Naive B cell (primary cell): ENCODE measurements around the gene ITGB2. TPM values are rescaled to one million over a fixed set of nuclear protein-coding genes. Genes with fewer than 3 reads are reported as not detected.

Experiments used
- ATAC-seq, 2 donors: fragments of 150-1000 bp; cut with Tn5 transposase; 2 replicates each; pipeline ENCODE4 v1.10.0; 2021; ENCODE audit warnings: low read depth in 2 of 2, mild to moderate bottlenecking in 2 of 2, moderate library complexity in 2 of 2
- DNase-seq: peaks from one replicate; pipeline ENCODE4 v3.0.0; 2022
- H3K27ac Mint-ChIP-seq, 6 donors: one replicate each; pipeline ENCODE4 v1.8.0; 2020 to 2022; ENCODE audit warnings: mild to moderate bottlenecking in 6 of 6, mixed read lengths in 6 of 6, moderate library complexity in 5 of 6, inconsistent platforms in 2 of 6
- H3K27me3 Mint-ChIP-seq, 3 donors: one replicate each; pipeline ENCODE4 v1.8.0; 2021 to 2022; ENCODE audit warnings: mixed read lengths in 3 of 3, mild to moderate bottlenecking in 1 of 3
- H3K36me3 Mint-ChIP-seq, 2 donors: one replicate each; pipeline ENCODE4 v1.8.0; 2020 to 2022; ENCODE audit warnings: mixed read lengths in 2 of 2, inconsistent platforms in 1 of 2, mild to moderate bottlenecking in 1 of 2
- H3K4me1 Mint-ChIP-seq, 3 donors: one replicate each; pipeline ENCODE4 v1.8.0; 2020 to 2022; ENCODE audit warnings: mixed read lengths in 3 of 3, inconsistent platforms in 1 of 3, mild to moderate bottlenecking in 1 of 3, moderate library complexity in 1 of 3
- H3K4me3 Mint-ChIP-seq, 8 donors: one replicate each; pipeline ENCODE4 v1.8.0; 2020 to 2022; ENCODE audit warnings: mild to moderate bottlenecking in 8 of 8, mixed read lengths in 8 of 8, moderate library complexity in 8 of 8, inconsistent platforms in 2 of 8
- H3K9me3 Mint-ChIP-seq, 7 donors: one replicate each; pipeline ENCODE4 v1.8.0; 2020 to 2022; ENCODE audit warnings: mixed read lengths in 7 of 7, mild to moderate bottlenecking in 5 of 7, inconsistent platforms in 2 of 7, moderate library complexity in 1 of 7
- polyA plus RNA-seq, 6 donors: library from polyadenylated mRNA; unstranded; fragments of 300-500 nt; fragmentation: Illumina TruSeq; gene quantifications; one replicate each; pipeline ENCODE4 v1.2.3, GENCODE V29; 2021; ENCODE audit warnings: low read depth in 6 of 6

The ITGB2 gene
- polyA plus RNA-seq, 6 donors from 2014 or later, result 220 to 346 (median 303) TPM

- DNase-seq (peak; percentile 50), ATAC-seq (peak; percentile 38 to 48)
- Mint-ChIP-seq H3K9me3 (peaks cover 0 to 1% (median 0%) of the 10 kb centered on the region in 7 donors), H3K27me3 (peaks cover 5 to 48% (median 36%) of the 10 kb centered on the region in 3 donors), H3K36me3 (peaks cover 6 to 8% of the 10 kb centered on the region in 2 donors), H3K4me3 (peak overlapping the region; percentile 61 to 86 (median 72)), H3K4me1 (peaks cover 8 to 20% (median 18%) of the 10 kb centered on the region in 3 donors), H3K27ac (peak overlapping the region; percentile 14 to 94 (median 52))
Observed at GRCh38 chr21:44845418-44846223, 75.1 kb downstream of the ITGB2 start.

- peaks cover 5 to 57% (median 42%) of the 10 kb centered on the region in 3 donors for H3K27me3 Mint-ChIP-seq
- H3K36me3 Mint-ChIP-seq, result peaks cover 0 to 7% of the 10 kb centered on the region in 2 donors
- peaks cover 8 to 22% (median 18%) of the 10 kb centered on the region in 3 donors for H3K4me1 Mint-ChIP-seq
- ATAC-seq (no peak), DNase-seq (no peak)
- H3K9me3 Mint-ChIP-seq, result peaks cover 0 to 1% (median 0%) of the 10 kb centered on the region in 7 donors
- H3K27ac Mint-ChIP-seq, result no peak overlapping the region
- H3K4me3 Mint-ChIP-seq, result peak overlapping the region in 5 of 8 donors; percentile 31 to 78 (median 52)
Observed at GRCh38 chr21:44844256-44844655, 76.4 kb downstream of the ITGB2 start.

- Mint-ChIP-seq H3K27me3 (peaks cover 5 to 64% (median 48%) of the 10 kb centered on the region in 3 donors), H3K27ac (peak overlapping the region in 1 of 6 donors; percentile 33)
Observed at GRCh38 chr21:44842721-44843445, 77.8 kb downstream of the ITGB2 start.

GRCh38 chr21:44842087-44842486, 78.6 kb downstream of the ITGB2 start:
- H3K27ac Mint-ChIP-seq, result no peak overlapping the region
- H3K4me1 Mint-ChIP-seq, result peaks cover 8 to 22% (median 12%) of the 10 kb centered on the region in 3 donors
- peaks cover 5 to 69% (median 53%) of the 10 kb centered on the region in 3 donors for H3K27me3 Mint-ChIP-seq
- H3K4me3 Mint-ChIP-seq, result no peak overlapping the region
- H3K9me3 Mint-ChIP-seq, result peaks cover 0 to 1% (median 0%) of the 10 kb centered on the region in 7 donors
- no peaks in the 10 kb centered on the region for H3K36me3 Mint-ChIP-seq
- DNase-seq (no peak), ATAC-seq (no peak)

More at GRCh38 chr21:44842721-44843445, 77.8 kb downstream of the ITGB2 start:
- Mint-ChIP-seq H3K36me3 (no peaks in the 10 kb centered on the region), H3K4me3 (peak overlapping the region in 1 of 8 donors; percentile 15), H3K9me3 (peaks cover 0 to 1% (median 0%) of the 10 kb centered on the region in 7 donors), H3K4me1 (peaks cover 8 to 22% (median 18%) of the 10 kb centered on the region in 3 donors)
- no peak for DNase-seq
- no peak for ATAC-seq

GRCh38 chr21:44840771-44841170, 79.9 kb downstream of the ITGB2 start:
- H3K36me3 Mint-ChIP-seq, result no peaks in the 10 kb centered on the region
- DNase-seq (no peak), ATAC-seq (no peak)
- no peak overlapping the region for H3K4me3 Mint-ChIP-seq
- H3K4me1 Mint-ChIP-seq, result peaks cover 0 to 13% (median under 1%) of the 10 kb centered on the region in 3 donors
- H3K27ac Mint-ChIP-seq, result no peak overlapping the region
- H3K27me3 Mint-ChIP-seq, result peaks cover 0 to 72% (median 55%) of the 10 kb centered on the region in 3 donors
- H3K9me3 Mint-ChIP-seq, result peaks cover 0 to 1% (median 0%) of the 10 kb centered on the region in 7 donors

GRCh38 chr21:44838951-44839350, 81.7 kb downstream of the ITGB2 start:
- Mint-ChIP-seq H3K27me3 (peaks cover 0 to 55% (median 47%) of the 10 kb centered on the region in 3 donors), H3K36me3 (no peaks in the 10 kb centered on the region), H3K27ac (no peak overlapping the region), H3K4me1 (peaks cover 0 to 2% (median 0%) of the 10 kb centered on the region in 3 donors), H3K4me3 (no peak overlapping the region), H3K9me3 (peaks cover 0 to 1% (median 0%) of the 10 kb centered on the region in 7 donors)
- no peak for DNase-seq
- ATAC-seq, result no peak

- no peak for ATAC-seq
- Mint-ChIP-seq H3K27me3 (peaks cover 0 to 48% (median 44%) of the 10 kb centered on the region in 3 donors), H3K27ac (no peak overlapping the region), H3K36me3 (no peaks in the 10 kb centered on the region), H3K4me3 (no peak overlapping the region), H3K4me1 (peaks cover 0 to 2% (median 0%) of the 10 kb centered on the region in 3 donors), H3K9me3 (peaks cover 0 to 1% (median 0%) of the 10 kb centered on the region in 7 donors)
- no peak for DNase-seq
Observed at GRCh38 chr21:44838039-44838895, 82.4 kb downstream of the ITGB2 start.

GRCh38 chr21:44837537-44837936, 83.2 kb downstream of the ITGB2 start:
- DNase-seq, result no peak
- Mint-ChIP-seq H3K27ac (no peak overlapping the region), H3K9me3 (peaks cover 0 to 1% (median 0%) of the 10 kb centered on the region in 7 donors), H3K36me3 (no peaks in the 10 kb centered on the region), H3K4me1 (peaks cover 0 to 5% (median 4%) of the 10 kb centered on the region in 3 donors), H3K4me3 (no peak overlapping the region), H3K27me3 (peaks cover 0 to 41% (median 37%) of the 10 kb centered on the region in 3 donors)
- ATAC-seq, result no peak

- no peak for DNase-seq
- H3K9me3 Mint-ChIP-seq, result peaks cover 0 to 1% (median 0%) of the 10 kb centered on the region in 7 donors
- H3K27me3 Mint-ChIP-seq, result peaks cover 0 to 35% (median 30%) of the 10 kb centered on the region in 3 donors
- peak overlapping the region in 1 of 6 donors; percentile 24 for H3K27ac Mint-ChIP-seq
- ATAC-seq, result no peak
- no peak overlapping the region for H3K4me3 Mint-ChIP-seq
- no peaks in the 10 kb centered on the region for H3K36me3 Mint-ChIP-seq
- H3K4me1 Mint-ChIP-seq, result peaks cover 0 to 9% (median 4%) of the 10 kb centered on the region in 3 donors
Observed at GRCh38 chr21:44836666-44837471, 83.8 kb downstream of the ITGB2 start.

GRCh38 chr21:44836349-44836665, 84.4 kb downstream of the ITGB2 start:
- Mint-ChIP-seq H3K4me1 (peaks cover 5 to 14% (median 6%) of the 10 kb centered on the region in 3 donors), H3K4me3 (no peak overlapping the region), H3K27me3 (peaks cover 0 to 31% (median 26%) of the 10 kb centered on the region in 3 donors), H3K36me3 (no peaks in the 10 kb centered on the region), H3K9me3 (no peaks in the 10 kb centered on the region), H3K27ac (no peak overlapping the region)
- DNase-seq, result no peak
- no peak for ATAC-seq
